Activated CD4-positive, CD25-positive, alpha-beta regulatory T cell (primary cell): ENCODE measurements around the gene ANO4.

Experiments used
- DNase-seq, 4 experiments: peaks; one replicate each; lab custom pipeline; 2025; lab: John Stamatoyannopoulos, UW

Gene ANO4

GRCh38 chr12:100951756-100952155, 157.2 kb downstream of the ANO4 start:
- no peak for DNase-seq

DNA sequence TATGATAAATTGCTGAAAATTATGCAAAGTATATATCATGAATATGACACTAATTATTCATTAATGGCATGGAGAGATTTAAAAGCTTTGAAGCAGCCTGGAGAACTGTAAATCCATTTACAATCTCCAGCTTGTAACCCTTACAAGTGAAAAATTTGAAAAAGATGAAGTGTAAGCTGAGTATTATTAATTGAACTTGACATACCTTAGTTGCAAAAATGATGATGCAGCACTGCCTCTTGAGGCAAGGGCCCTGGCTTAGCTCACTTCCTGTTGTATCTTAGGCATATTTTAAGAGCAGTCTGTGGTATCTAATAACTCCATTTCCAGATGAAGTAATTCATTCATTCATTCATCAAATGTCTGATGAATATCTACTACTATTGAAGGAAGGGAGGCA, 158.6 kb downstream of the ANO4 start:
- no peak for DNase-seq

DNA sequence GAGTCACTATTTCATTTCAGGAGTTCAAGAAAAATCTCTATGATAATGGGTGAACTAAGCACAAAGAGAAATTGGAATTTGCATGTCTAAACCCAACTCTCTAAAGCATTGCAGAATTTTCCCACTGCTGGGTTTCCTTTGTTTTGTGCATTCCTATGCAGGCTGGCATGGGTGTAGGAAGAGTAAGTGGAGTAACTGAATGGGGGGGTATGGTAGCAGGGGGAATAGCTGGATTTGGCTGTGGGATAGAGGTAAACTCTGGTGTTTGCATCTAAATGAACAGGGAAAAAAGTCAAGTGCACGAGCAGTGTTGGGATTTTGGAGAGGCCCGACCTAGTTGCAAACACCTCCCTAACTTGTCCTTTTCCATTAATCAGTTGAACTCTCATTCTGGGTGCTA, 159.1 kb downstream of the ANO4 start:
- DNase-seq = no peak

DNA sequence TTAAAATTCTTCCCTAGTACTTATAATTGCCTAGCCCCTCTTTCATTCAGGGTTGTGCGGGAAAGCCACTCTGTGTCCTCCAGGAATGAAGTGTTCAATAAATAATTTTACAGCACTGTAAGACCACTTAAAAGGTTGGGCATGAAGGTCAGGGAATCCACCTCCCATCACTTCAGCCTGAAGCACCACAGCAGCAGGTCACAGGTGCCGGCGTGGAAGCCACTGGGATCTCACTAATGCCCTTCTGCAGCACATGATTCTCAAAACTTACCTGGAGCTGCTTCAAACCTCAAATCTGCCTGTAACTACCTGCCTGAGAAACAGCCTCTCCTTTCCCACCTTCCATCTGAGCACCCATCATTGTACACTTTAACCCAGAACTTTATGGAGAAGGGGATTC, 159.5 kb downstream of the ANO4 start:
- no peak for DNase-seq

DNA sequence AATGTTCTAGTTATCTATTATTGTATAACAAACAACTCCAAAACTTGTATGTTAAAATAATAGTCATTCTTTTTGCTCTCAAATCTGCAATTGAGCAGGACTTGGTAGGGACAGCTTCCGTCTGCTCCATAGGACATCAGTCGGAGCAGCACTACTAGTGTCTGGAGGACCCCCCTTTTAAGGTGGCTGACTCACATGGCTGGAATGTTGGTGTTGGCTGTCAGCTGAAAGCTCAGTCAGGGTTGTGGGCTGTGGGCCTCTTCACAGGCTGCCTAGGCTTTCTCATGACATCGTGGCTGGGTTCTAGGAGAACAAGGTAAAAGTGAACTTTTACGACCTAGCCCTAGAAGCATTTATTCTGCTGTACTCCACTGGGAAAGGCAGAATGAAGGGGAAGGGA, 160.6 kb downstream of the ANO4 start:
- no peak for DNase-seq

DNA sequence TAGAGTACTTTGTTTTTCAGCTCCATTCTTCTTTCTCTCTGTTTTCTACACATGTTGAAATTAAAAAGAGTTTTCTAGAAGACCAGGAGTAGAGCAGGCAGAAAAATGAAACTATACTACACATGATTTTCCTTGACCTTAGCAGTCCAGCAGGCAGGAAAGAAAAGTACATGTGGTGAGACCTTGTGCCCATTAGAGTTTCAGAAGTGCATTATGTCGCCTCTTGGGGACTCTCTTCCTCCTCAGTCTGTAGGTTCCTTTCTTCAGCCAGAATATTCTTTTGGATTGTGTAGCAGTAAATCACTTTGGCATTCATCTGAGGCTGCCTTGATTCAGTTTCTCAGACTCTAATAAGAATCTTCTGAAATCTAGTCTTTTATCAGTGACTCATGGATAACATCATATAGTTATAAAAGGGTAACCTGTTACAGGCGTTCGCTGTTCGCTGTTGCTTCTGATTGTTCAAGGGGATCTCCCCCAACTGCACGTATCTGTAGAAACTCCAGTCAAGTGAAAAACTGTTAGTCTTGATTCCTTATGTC, 161.8 kb downstream of the ANO4 start:
- no peak for DNase-seq

- no peak for DNase-seq
These were observed 164.9 kb downstream of the ANO4 start for GRCh38 chr12:100959481-100959880.

- DNase-seq = no peak
These were observed 167.6 kb downstream of the ANO4 start for GRCh38 chr12:100962086-100962712.

- no peak for DNase-seq
These were observed 168.8 kb downstream of the ANO4 start for GRCh38 chr12:100963381-100963780.

DNA sequence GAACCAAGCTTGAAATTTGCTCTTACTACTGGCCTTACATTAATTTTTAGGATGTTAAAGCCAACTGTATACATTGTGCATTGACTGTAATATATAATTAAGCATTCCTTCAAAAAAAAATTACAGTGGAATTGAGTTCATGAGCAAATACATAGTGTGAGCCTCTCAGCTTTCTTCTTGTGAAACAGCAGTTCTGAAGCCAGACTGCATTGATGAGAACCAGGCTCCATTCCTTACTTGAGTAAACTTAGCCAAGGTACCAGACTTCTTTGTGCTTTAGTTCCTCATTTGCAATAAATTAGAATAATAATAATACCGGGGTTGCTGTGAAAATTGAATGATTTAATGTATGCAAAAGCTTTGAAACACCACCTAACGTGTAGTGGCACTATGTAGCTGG, 169.5 kb downstream of the ANO4 start:
- no peak for DNase-seq

- DNase-seq = no peak
These were observed 172.6 kb downstream of the ANO4 start for GRCh38 chr12:100967189-100967588.

DNA sequence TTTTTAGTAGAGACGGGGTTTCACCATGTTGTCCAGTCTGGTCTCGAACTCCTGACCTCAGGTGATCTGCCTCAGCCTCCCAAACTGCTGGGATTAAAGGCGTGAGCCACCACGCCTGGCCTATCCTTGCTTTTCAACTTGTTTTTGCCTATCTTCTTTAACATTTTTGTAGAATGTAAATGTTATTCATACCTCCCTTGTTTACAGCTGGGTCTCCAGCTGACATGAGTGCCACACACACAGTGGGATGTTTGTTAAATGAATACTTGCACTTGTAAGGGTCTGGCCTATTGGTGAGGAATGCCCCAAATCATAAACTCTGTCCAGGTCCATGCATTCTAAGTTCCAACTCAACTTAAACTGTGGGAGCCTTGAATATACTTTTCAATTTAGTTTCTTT, 176.3 kb downstream of the ANO4 start:
- no peak for DNase-seq

DNA sequence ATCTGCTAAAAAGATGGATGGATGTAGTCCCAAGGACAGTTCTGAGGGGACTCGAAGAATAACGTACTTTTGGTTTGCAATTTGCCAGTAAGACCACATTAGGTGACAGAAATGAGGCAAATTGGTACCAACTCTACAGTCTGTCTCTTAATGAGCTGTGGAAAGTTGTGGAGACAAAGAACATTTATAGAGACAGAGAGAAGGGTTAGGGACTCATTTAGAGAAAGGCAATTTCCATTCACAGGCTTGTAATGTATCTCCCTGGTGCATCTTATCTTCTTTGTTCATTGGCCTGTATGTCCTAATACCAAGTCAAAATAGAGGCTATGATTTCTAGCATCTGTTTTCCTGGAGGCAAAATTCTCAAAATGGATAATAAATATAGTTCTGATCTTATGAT, 177.5 kb downstream of the ANO4 start:
- no peak for DNase-seq

GRCh38 chr12:100974341-100974740, 179.8 kb downstream of the ANO4 start:
- DNase-seq = no peak

DNA sequence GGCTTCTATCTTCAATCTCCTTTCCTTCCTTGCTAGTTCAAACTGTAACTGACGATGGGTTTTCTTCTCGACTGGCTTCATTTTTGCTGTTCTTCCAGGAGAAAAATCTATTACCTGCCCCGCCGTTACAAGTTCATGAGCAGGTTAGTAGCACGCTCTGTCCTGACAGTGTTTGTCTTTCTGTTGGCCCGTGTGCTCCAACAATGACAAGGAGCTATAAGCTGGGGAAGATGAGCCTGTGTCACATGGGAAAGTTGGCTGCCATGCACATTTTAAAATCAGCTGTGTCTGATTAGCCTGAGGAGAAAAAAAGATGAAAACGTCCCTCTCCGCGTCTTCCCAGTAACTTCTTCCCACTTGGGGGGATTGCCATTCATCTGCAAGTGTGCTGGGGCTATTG, 180.2 kb downstream of the ANO4 start:
- DNase-seq = no peak

GRCh38 chr12:100976735-100977134, 182.2 kb downstream of the ANO4 start:
- DNase-seq = no peak

DNA sequence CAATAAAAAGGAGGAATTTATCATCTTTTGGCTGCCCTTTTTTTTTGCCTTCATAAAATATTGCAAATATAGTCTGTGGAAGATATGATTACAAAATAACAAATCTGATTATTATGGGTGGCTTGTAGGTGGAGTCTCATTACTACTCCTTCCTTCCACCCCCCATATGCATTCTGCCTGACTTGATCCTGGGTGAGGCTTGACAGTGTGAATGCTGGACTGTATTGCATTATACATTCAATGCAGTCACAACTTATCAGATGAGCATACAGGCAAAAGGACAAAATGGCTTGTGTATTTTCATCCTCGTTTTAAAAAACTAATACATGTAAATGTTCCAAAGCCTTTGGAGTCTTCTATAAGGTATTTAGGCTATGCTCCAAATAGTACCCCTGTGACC, 186.3 kb downstream of the ANO4 start:
- DNase-seq = no peak

- DNase-seq = no peak
These were observed 188.1 kb downstream of the ANO4 start for GRCh38 chr12:100982511-100983183.

DNA sequence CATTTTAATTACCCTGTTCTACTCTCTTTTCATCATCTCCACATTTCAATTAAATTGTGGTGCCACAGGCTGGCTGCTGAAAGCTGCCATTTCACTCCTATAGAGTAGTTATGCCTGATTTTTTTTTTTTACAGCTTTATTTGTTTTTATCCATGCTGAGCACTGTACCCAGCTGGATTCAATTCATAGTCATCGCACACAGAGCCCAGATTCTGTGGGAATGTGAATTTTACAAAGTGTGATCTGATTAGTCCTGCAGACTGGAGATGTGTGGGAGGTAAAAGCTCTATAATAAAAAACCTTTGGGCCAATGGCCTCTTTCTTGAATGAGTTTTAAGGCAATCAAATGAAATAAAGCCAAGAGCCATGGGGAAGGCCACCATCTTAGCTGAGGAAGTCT, 190.2 kb downstream of the ANO4 start:
- no peak for DNase-seq

DNA sequence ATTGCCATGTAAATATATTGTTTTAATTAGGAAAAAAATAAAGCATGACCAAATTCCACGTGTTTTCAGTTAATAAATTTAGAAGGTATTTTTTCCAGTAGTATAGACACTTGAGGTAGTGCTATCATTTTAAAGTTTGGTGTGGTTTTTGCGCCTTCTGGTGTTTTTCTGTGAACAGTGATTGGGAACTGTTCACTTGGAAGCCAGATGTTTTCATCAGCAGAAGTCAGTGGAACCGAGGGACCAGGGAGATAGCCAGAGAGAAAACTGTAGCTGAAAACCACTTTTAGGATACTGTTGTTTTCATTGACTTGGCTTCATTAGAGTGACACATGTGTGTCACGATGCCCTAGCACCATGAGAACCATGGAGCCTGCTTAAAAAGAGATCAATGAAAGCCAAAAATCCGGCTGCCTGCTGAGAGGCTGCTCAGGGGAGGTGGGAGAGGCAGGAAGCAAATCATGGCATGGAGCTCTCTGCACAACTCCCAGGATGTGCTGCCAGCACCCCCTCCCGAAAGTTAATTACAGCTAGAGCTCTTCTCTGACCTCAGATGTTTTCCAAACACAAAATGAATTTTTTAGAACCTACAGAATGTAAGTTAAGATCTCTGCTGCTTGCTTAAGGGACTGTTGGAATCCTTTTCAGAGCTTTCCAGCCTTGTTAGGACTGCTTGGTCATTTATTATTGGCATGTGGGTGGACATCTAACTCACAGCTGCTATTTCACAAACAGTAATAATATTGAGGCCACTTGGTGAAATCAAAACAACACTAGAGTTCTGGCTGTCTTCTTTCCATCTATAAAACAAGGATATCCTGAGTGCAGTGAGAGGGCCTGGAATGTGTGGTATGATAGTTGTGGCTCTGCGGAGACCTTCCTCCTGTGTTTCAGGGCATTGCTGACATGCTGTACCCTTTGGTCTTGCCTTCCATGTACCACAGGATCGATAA, 192.3 kb downstream of the ANO4 start:
- no peak for DNase-seq

DNA sequence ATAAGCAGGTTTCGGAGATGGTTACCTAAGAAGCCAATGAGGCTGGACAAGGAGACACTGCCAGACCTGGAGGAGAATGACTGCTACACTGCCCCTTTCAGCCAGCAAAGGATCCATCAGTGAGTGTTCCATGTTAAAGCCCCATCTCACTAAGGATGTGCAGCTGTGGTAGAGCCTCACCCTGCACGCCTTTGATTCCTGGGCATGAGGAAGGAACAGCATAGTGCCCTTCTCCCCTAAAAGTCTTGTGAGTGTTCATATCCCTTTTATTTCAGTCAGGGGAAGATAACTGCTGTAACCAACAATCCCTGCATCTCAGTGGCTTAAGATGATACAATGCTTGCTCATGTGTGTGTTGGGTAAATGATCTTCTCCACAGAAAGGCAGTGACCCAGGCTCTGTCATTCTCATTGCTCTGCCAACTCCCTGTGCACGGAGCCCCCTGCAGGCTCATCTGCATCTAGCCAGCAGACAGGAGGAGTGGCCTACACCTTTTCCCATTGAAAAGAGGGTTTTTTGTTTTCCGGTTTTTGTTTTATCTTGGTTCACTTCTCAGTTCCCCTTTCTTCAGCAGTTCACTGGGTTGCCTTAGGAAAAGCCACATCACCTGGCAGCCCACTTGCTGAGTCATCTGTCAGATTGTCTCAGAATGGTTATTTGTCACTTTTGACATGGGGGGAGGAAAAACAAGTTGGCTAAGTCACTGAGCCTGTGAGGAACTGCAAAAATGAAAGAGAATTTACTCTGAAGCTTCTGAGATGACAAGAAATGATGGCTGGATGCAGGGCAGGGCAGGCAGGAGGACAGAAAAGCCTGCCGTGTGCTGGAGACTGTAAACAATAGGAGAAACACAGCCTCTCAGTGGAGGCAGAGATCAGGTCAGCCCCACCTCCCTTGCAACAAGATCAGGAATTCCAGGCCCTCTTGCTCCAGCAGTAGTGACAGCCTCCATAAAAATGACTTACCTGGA, 193.3 kb downstream of the ANO4 start:
- no peak for DNase-seq
